HepG2 (cell line): ENCODE data around the gene IFI27L2. TPM values are rescaled to one million over a fixed set of nuclear protein-coding genes. Genes with fewer than 3 reads are reported as not detected.

Source experiments
- ATAC-seq: fragments of 200-7000 bp; cut with Tn5 transposase; 3 replicates; pipeline ENCODE4 v1.9.1; 2020; ENCODE audit warnings: mild to moderate bottlenecking, moderate library complexity
- BruUV-seq: library from RNA; stranded (reverse); fragments of 400-500 nt; replicated peaks from 2 replicates; lab custom pipeline; 2021; lab: Mats Ljungman, UMichigan
- CTCF ChIA-PET: fragments of 300-600 bp; formaldehyde crosslinking; extraction: SDS; loops from one replicate; lab custom pipeline; 2021; ENCODE audit warnings: low total read pairs, inconsistent platforms, low intra/inter-chr PET ratio; lab: Yijun Ruan, JAX
- POLR2A ChIA-PET: fragments of 350-600 bp; sonication (Branson Sonifier 250); formaldehyde crosslinking; loops from one replicate; lab custom pipeline; 2020; ENCODE audit warnings: antibody characterized with exemption, inconsistent platforms; lab: Yijun Ruan, JAX
- DNase-seq: peaks from one replicate; pipeline ENCODE4 v3.0.0-alpha.2; 2015; ENCODE audit warnings: low spot score
- FAIRE-seq: peaks from 3 replicates; lab custom pipeline; 2011; peaks lifted over from hg19 to GRCh38; lab: Jason Lieb, UNC
- H2AFZ ChIP-seq: one replicate; pipeline ENCODE4 v1.6.1; 2011; ENCODE audit warnings: low read length, inconsistent platforms
- H3K27ac ChIP-seq: fragments of 300-600 bp; 3 replicates; pipeline ENCODE4 v1.8.0; 2011; ENCODE audit warnings: mixed run types, mild to moderate bottlenecking, mixed read lengths, low read length, inconsistent platforms; ENCODE audit not compliant: insufficient read depth; ENCODE audit errors: extremely low read length
- H3K27me3 ChIP-seq, 2 experiments: fragments of 200-600 bp in 1 of 2; 2 replicates in 1 of 2; 3 replicates in 1 of 2; pipeline versions ENCODE4 v1.6.0 to v1.8.0; 2011; ENCODE audit warnings: low read length in 2 of 2, mild to moderate bottlenecking in 2 of 2, moderate library complexity in 2 of 2, inconsistent platforms in 1 of 2; ENCODE audit not compliant: insufficient read depth in 2 of 2, control insufficient read depth in 1 of 2
- H3K36me3 ChIP-seq, 2 experiments: fragments of 200-600 bp in 1 of 2; replicated peaks in 1 of 2; 2 replicates in 1 of 2; 3 replicates in 1 of 2; pipeline versions ENCODE4 v1.5.1 to v1.8.0; 2011; ENCODE audit warnings: low read length in 2 of 2, inconsistent platforms in 1 of 2; ENCODE audit not compliant: insufficient read depth in 2 of 2, control insufficient read depth in 1 of 2
- H3K4me1 ChIP-seq: 2 replicates; pipeline ENCODE4 v1.5.1; 2012; ENCODE audit warnings: low read length, inconsistent platforms; ENCODE audit not compliant: insufficient read depth
- H3K4me2 ChIP-seq: 2 replicates; pipeline ENCODE4 v1.6.0; 2011; ENCODE audit warnings: low read depth, low read length, inconsistent platforms
- H3K4me3 ChIP-seq, 3 experiments: fragments of 200-600 bp in 1 of 3; sonication (generic), shearing (Covaris generic) in 1 of 3; replicated peaks in 1 of 3; 2 replicates each; pipeline ENCODE4 v1.5.1; 2011 to 2016; ENCODE audit warnings: low read length in 3 of 3, inconsistent platforms in 2 of 3, low read depth in 2 of 3, mild to moderate bottlenecking in 2 of 3, control low read depth in 1 of 3, mixed read lengths in 1 of 3; ENCODE audit not compliant: insufficient read depth in 1 of 3
- H3K79me2 ChIP-seq: one replicate; pipeline ENCODE4 v1.6.1; 2011; ENCODE audit warnings: low read length, inconsistent platforms; ENCODE audit not compliant: insufficient read depth
- H3K9ac ChIP-seq: 2 replicates; pipeline ENCODE4 v1.6.0; 2011; ENCODE audit warnings: mild to moderate bottlenecking, low read depth, low read length, inconsistent platforms; ENCODE audit not compliant: insufficient read depth
- H3K9me3 ChIP-seq: 2 replicates; pipeline ENCODE4 v1.5.1; 2012; ENCODE audit warnings: mild to moderate bottlenecking, low read length
- H4K20me1 ChIP-seq: 2 replicates; pipeline ENCODE4 v1.6.0; 2011; ENCODE audit warnings: inconsistent platforms, mild to moderate bottlenecking, low read length, moderate library complexity; ENCODE audit not compliant: insufficient read depth
- ARNTL ChIP-seq: sonication (generic); formaldehyde crosslinking; IDR thresholded peaks from 2 replicates; pipeline ENCODE4 v1.4.0; 2020; ENCODE audit warnings: mild to moderate bottlenecking, missing genetic modification reagents
- ASH2L ChIP-seq: fragments of 300-600, 200-600 bp; sonication (generic); IDR thresholded peaks from 2 replicates; pipeline ENCODE4 v1.7.0; 2017; ENCODE audit warnings: low read depth, mild to moderate bottlenecking, moderate library complexity, mixed read lengths, low read length; ENCODE audit not compliant: insufficient read length
- CBX5 ChIP-seq: sonication (generic); formaldehyde crosslinking; IDR thresholded peaks from 2 replicates; pipeline ENCODE4 v1.4.0; 2020; ENCODE audit warnings: missing genetic modification reagents, borderline replicate concordance
- FOXA3 ChIP-seq: IDR thresholded peaks from 2 replicates; pipeline ENCODE4 v1.6.1; 2016; ENCODE audit warnings: missing genetic modification reagents, missing compliant biosample characterization
- JDP2 ChIP-seq: sonication (generic); formaldehyde crosslinking; IDR thresholded peaks from 2 replicates; pipeline ENCODE4 v1.8.1; 2022; ENCODE audit warnings: missing genetic modification reagents, borderline replicate concordance
- NFKBIZ ChIP-seq: IDR thresholded peaks from 2 replicates; pipeline ENCODE4 v1.6.1; 2018; ENCODE audit warnings: missing genetic modification reagents, missing compliant biosample characterization
- SAP130 ChIP-seq: IDR thresholded peaks from 2 replicates; pipeline ENCODE4 v1.6.1; 2016; ENCODE audit warnings: low read depth
- ZNF274 ChIP-seq: sonication (generic); formaldehyde crosslinking; IDR thresholded peaks from 2 replicates; pipeline ENCODE4 v1.5.1; 2020; ENCODE audit warnings: mild to moderate bottlenecking, missing genetic modification reagents
- ZNF615 ChIP-seq: sonication (generic); formaldehyde crosslinking; IDR thresholded peaks from 2 replicates; pipeline ENCODE4 v1.5.0; 2020; ENCODE audit warnings: mild to moderate bottlenecking, missing genetic modification reagents, borderline replicate concordance
- ZNF619 ChIP-seq: sonication (generic); formaldehyde crosslinking; IDR thresholded peaks from 2 replicates; pipeline ENCODE4 v1.4.0; 2020; ENCODE audit warnings: mild to moderate bottlenecking, missing genetic modification reagents
- ZNF766 ChIP-seq: sonication (generic); formaldehyde crosslinking; IDR thresholded peaks from 2 replicates; pipeline ENCODE4 v1.5.0; 2020; ENCODE audit warnings: missing genetic modification reagents, borderline replicate concordance
- WGBS: methylation state at CpG from one replicate; pipeline ENCODE4 v1.1.6; 2017; ENCODE audit warnings: low lambda C conversion rate; 5-methylcytosine and 5-hydroxymethylcytosine counted together
- in situ Hi-C: cut with HindIII; loops from 2 replicates; pipeline ENCODE4 v1.10.0; 2017; ENCODE audit warnings: low pct_unique_long_range_greater_than_20kb; ENCODE audit not compliant: extremely low pct_ligation_motif_present
- intact Hi-C: fragments of 100-400 bp; cut with micrococcal nuclease; formaldehyde crosslinking; loops from one replicate; pipeline ENCODE4 v1.10.0; 2022; ENCODE audit not compliant: unreplicated experiment
- polyA plus RNA-seq, 8 experiments: library from polyadenylated mRNA; depleted of rRNA in 3 of 8; stranded (reverse) in 7 of 8; unstranded in 1 of 8; fragments of >200 nt; fragmentation: Illumina TruSeq in 4 of 8; extraction: Trizol in 4 of 8; gene quantifications; 2 replicates each; pipeline versions ENCODE4 v1.2.1 to v1.2.3, GENCODE V29; 2011 to 2016; ENCODE audit warnings: low read depth in 4 of 8, missing spikeins in 1 of 8, mixed read lengths in 1 of 8; ENCODE audit not compliant: insufficient read depth in 1 of 8
- total RNA-seq, 5 experiments: library from RNA; depleted of rRNA; stranded (reverse); fragments of >200 nt; fragmentation: Illumina TruSeq; extraction: Trizol; gene quantifications; 2 replicates each; pipeline ENCODE4 v1.2.3, GENCODE V29; 2016; ENCODE audit warnings: low read depth in 1 of 5
- TF ChIP-seq, protein P1 (sequence below): sonication (generic); formaldehyde crosslinking; IDR thresholded peaks from 2 replicates; pipeline ENCODE4 v1.4.0; 2020; ENCODE audit warnings: low read depth, mild to moderate bottlenecking, missing genetic modification reagents
- TF ChIP-seq, protein P2 (sequence below): sonication (generic); formaldehyde crosslinking; IDR thresholded peaks from 2 replicates; pipeline ENCODE4 v1.5.0; 2020; ENCODE audit warnings: mild to moderate bottlenecking, missing genetic modification reagents, borderline replicate concordance
- TF ChIP-seq, protein P3 (sequence below): sonication (generic); formaldehyde crosslinking; IDR thresholded peaks from 2 replicates; pipeline ENCODE4 v1.5.0; 2020; ENCODE audit warnings: missing genetic modification reagents, mild to moderate bottlenecking, borderline replicate concordance

IFI27L2 gene
- total and polyA plus RNA-seq, 2 of the 13 experiments (the other 11 are each of a cell fraction or from before 2014, with no cell fraction given), result 4.3 to 4.8 TPM

DNA sequence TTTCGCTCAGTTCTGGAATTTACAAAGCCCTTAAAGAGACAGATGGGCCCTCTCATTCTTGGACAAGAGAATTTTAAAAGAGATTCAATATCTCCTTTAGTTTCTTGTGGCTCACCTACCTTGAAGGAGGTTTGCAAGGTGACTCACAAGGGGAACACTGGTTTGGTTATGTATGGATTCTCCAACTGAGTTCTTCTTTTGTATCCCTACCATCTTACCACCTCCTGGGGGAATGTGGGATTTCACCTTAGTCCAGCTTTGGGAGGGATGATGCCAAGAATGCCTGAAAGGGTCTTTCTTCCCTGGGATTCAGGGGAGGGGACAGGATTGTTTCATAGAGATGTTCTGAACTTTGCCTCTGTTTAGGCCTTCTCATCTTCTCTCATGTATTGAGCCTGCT lies 48.4 kb upstream of the IFI27L2 start (continued):
- TF ChIP-seq ZNF766 (CRISPR knock-in tag) (no peak), ASH2L (no peak), NFKBIZ (CRISPR knock-in tag) (no peak), CBX5 (CRISPR knock-in tag) (no peak), ZNF619 (CRISPR knock-in tag) (no peak), JDP2 (CRISPR knock-in tag) (no peak), ZNF274 (CRISPR knock-in tag) (no peak)
- TF ChIP-seq, protein P1, sequence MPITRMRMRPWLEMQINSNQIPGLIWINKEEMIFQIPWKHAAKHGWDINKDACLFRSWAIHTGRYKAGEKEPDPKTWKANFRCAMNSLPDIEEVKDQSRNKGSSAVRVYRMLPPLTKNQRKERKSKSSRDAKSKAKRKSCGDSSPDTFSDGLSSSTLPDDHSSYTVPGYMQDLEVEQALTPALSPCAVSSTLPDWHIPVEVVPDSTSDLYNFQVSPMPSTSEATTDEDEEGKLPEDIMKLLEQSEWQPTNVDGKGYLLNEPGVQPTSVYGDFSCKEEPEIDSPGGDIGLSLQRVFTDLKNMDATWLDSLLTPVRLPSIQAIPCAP (CRISPR knock-in tag), result no peak
- TF ChIP-seq, all 625 proteins: peak for 0

DNA sequence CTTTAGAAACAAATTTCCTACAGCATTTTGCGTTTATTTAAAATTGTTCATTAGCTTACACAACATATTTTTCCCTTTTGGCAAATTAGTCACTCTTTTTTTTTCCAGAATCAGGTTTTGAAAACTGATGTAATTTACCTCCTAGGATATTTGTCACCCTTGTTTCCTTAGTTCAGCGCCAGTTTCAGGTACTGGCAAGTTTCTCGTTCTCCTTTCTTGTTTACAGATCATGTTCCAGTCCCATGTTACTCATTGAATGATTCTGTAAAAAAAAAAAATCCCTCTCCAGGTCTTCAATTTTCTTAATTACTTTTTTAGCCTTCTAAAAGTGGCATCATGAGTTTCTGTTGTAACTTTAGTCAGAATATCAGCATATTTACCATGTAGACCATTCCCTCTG lies 47.4 kb upstream of the IFI27L2 start:
- BruUV-seq, result TSS peak; percentile 42
- ChIA-PET POLR2A (no interaction called here), CTCF (no interaction called here)
- Histone ChIP-seq H3K4me1 (peaks cover 72% of the 10 kb centered on the region), H3K9me3 (no peaks in the 10 kb centered on the region), H4K20me1 (no peaks in the 10 kb centered on the region), H3K4me3 (no peak overlapping the region; a peak in 1 of 6 replicates), H3K36me3 (no peaks in the 10 kb centered on the region), H3K9ac (no peak overlapping the region), H2AFZ (no peak overlapping the region), H3K27ac (no peak overlapping the region), H3K27me3 (peaks cover 0 to 3% of the 10 kb centered on the region in 2 experiments; a peak in 3 of 5 replicates), H3K79me2 (peaks cover 18% of the 10 kb centered on the region), H3K4me2 (peak overlapping the region; percentile 78)
- peak; percentile 15 for FAIRE-seq
- no peak for TF ChIP-seq ZNF615 (CRISPR knock-in tag)
- no peak for TF ChIP-seq ARNTL (CRISPR knock-in tag)
- TF ChIP-seq, protein P2, sequence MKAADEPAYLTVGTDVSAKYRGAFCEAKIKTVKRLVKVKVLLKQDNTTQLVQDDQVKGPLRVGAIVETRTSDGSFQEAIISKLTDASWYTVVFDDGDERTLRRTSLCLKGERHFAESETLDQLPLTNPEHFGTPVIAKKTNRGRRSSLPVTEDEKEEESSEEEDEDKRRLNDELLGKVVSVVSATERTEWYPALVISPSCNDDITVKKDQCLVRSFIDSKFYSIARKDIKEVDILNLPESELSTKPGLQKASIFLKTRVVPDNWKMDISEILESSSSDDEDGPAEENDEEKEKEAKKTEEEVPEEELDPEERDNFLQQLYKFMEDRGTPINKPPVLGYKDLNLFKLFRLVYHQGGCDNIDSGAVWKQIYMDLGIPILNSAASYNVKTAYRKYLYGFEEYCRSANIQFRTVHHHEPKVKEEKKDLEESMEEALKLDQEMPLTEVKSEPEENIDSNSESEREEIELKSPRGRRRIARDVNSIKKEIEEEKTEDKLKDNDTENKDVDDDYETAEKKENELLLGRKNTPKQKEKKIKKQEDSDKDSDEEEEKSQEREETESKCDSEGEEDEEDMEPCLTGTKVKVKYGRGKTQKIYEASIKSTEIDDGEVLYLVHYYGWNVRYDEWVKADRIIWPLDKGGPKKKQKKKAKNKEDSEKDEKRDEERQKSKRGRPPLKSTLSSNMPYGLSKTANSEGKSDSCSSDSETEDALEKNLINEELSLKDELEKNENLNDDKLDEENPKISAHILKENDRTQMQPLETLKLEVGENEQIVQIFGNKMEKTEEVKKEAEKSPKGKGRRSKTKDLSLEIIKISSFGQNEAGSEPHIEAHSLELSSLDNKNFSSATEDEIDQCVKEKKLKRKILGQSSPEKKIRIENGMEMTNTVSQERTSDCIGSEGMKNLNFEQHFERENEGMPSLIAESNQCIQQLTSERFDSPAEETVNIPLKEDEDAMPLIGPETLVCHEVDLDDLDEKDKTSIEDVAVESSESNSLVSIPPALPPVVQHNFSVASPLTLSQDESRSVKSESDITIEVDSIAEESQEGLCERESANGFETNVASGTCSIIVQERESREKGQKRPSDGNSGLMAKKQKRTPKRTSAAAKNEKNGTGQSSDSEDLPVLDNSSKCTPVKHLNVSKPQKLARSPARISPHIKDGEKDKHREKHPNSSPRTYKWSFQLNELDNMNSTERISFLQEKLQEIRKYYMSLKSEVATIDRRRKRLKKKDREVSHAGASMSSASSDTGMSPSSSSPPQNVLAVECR, result no peak
- TF ChIP-seq, protein P3, sequence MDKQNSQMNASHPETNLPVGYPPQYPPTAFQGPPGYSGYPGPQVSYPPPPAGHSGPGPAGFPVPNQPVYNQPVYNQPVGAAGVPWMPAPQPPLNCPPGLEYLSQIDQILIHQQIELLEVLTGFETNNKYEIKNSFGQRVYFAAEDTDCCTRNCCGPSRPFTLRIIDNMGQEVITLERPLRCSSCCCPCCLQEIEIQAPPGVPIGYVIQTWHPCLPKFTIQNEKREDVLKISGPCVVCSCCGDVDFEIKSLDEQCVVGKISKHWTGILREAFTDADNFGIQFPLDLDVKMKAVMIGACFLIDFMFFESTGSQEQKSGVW (CRISPR knock-in tag), result no peak
- TF ChIP-seq NFKBIZ (CRISPR knock-in tag), result no peak
- TF ChIP-seq FOXA3 (CRISPR knock-in tag), result peak; percentile 56
- TF ChIP-seq SAP130 (CRISPR knock-in tag), result peak; percentile 30; the same call in 1 of the 2 replicates
- in situ Hi-C loops (no loop called here), intact Hi-C loops (no loop called here)
- DNase-seq, result no peak
- 53% methylated on average over 3 of the region's 3 CpGs for WGBS
- no peak for ATAC-seq
